Right lobe of liver (tissue), 6 donors: ENCODE data around the gene RHEBL1. TPM values are rescaled to one million over a fixed set of nuclear protein-coding genes. Genes with fewer than 3 reads are reported as not detected.
A peak's percentile ranks its signal among the peaks of the same experiment; 100 is the strongest.

Source experiments
- ATAC-seq, 4 donors: fragments of 200-7000 bp; cut with Tn5 transposase; one replicate each; pipeline ENCODE4 v1.9.1; 2020; ENCODE audit warnings: mild to moderate bottlenecking in 4 of 4, moderate library complexity in 4 of 4
- DNase-seq, 3 donors: peaks; one replicate each; pipeline ENCODE4 v3.0.0-alpha.2; 2020
- H3K27ac ChIP-seq, 3 donors: fragments of 200-600 bp; one replicate each; pipeline ENCODE4 v1.8.0; 2022
- H3K27me3 ChIP-seq, 2 donors: fragments of 200-600 bp; one replicate each; pipeline ENCODE4 v1.8.0; 2022
- H3K36me3 ChIP-seq, 4 donors: fragments of 200-600 bp; sonication (generic) in 1 of 4; one replicate each; pipeline versions ENCODE4 v1.5.1 to v1.8.0; 2017 to 2022; ENCODE audit warnings: control low read depth in 1 of 4
- H3K4me1 ChIP-seq, 4 donors: fragments of 200-600 bp; sonication (generic) in 1 of 4; one replicate each; pipeline versions ENCODE4 v1.5.1 to v1.8.0; 2017 to 2022; ENCODE audit warnings: control low read depth in 1 of 4
- H3K4me3 ChIP-seq, 3 donors: fragments of 200-600 bp; one replicate each; pipeline ENCODE4 v1.8.0; 2022
- H3K9me3 ChIP-seq, 4 donors: fragments of 200-600 bp; sonication (generic) in 1 of 4; one replicate each; pipeline versions ENCODE4 v1.5.1 to v1.8.0; 2017 to 2022; ENCODE audit warnings: control low read depth in 1 of 4
- POLR2A ChIP-seq: fragments of 450-650 bp; IDR thresholded peaks from one replicate; pipeline ENCODE4 v1.6.1; 2017; ENCODE audit warnings: antibody characterized with exemption, mild to moderate bottlenecking
- WGBS: methylation state at CpG from one replicate; pipeline ENCODE4 v1.1.6; 2018; ENCODE audit warnings: low coverage, low lambda C conversion rate; ENCODE audit not compliant: insufficient coverage; ENCODE audit errors: missing lambda C conversion rate; 5-methylcytosine and 5-hydroxymethylcytosine counted together
- intact Hi-C, 2 donors: fragments of 100-400 bp; cut with DNase I; formaldehyde crosslinking; loops; one replicate each; pipeline versions ENCODE4 v1.11.2 to v1.14.1; 2022
- total RNA-seq, 6 experiments: library from RNA; depleted of rRNA in 2 of 6; stranded (reverse); fragments of >200 nt in 2 of 6; fragmentation: NEBNext Ultra II Directional in 3 of 6; extraction: Animal tissue kit (Norgen Biotek cat#: 25700) in 3 of 6; gene quantifications; one replicate each; pipeline versions ENCODE4 v1.1.0 to v1.2.4, GENCODE V29; 2016 to 2023
- TF ChIP-seq, protein P1 (sequence below), 4 donors: fragments of 200-600 bp in 3 of 4; fragments of 450-650 bp in 1 of 4; IDR thresholded peaks; one replicate each; pipeline versions ENCODE4 v1.5.1 to v1.8.0; 2016 to 2022; ENCODE audit warnings: antibody characterized with exemption in 4 of 4, mild to moderate bottlenecking in 2 of 4
- donor health status: DM: no; HTN: yes; CAD: no.
- donor health status: DM: no; HTN: no; CAD: no.
- donor health status: DM: no; HTN: no; CAD: no.
- donor health status: DM: no; HTN: yes; CAD: no.
- donor health status: DM: no; HTN: yes; CAD: no.

Gene RHEBL1
- total RNA-seq, 6 experiments from 2014 or later, result 0.17 to 0.60 (median 0.43) TPM; not detected in 1

DNA sequence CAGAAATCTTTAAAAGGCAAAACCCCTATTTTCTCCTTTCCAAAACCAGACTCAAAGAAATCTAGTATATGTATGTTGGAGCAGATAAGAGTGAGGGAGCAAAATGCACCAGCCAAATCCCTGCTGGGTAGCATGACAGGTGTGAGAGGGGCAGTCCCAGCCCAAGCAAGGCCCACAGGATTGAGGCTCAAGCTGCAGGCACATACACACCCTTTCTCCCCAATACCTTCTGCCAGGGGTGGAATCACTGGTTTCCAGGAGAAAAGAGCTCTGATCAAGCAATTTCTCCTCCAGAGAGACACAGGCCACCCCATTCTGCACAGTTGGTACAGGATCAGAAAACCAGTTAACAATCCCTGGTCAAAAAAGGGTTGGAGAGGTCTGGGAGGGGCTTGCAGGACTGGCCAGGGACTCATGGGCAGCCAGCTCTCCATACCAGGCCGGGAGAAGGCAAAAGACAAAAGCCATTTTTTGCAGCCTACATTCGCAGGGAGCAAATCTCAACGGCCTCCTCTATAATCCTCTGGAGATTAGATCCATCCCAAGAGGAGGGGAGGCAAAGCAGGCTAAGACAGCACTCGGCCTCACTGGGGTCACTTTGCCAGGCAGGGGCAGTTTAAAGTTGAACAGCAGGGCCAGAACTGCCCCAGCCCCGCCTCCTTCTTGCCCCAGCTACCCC is 11.3 kb downstream of the RHEBL1 start:
- TF ChIP-seq POLR2A, result no peak
- TF ChIP-seq, protein P1, sequence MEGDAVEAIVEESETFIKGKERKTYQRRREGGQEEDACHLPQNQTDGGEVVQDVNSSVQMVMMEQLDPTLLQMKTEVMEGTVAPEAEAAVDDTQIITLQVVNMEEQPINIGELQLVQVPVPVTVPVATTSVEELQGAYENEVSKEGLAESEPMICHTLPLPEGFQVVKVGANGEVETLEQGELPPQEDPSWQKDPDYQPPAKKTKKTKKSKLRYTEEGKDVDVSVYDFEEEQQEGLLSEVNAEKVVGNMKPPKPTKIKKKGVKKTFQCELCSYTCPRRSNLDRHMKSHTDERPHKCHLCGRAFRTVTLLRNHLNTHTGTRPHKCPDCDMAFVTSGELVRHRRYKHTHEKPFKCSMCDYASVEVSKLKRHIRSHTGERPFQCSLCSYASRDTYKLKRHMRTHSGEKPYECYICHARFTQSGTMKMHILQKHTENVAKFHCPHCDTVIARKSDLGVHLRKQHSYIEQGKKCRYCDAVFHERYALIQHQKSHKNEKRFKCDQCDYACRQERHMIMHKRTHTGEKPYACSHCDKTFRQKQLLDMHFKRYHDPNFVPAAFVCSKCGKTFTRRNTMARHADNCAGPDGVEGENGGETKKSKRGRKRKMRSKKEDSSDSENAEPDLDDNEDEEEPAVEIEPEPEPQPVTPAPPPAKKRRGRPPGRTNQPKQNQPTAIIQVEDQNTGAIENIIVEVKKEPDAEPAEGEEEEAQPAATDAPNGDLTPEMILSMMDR (IDR thresholded peaks at IDR 0.05), result no peak
- no peaks in the 10 kb centered on the region for H3K27me3 ChIP-seq
- H3K27ac ChIP-seq, result peak overlapping the region in 2 of 3 donors; percentile 97 to 98
- H3K4me3 ChIP-seq, result peak overlapping the region; percentile 94 to 99 (median 95)
- H3K9me3 ChIP-seq, result no peaks in the 10 kb centered on the region
- intact Hi-C loops, result no loop called here
- 0% methylated on average over 2 of the region's 5 CpGs for WGBS
- H3K4me1 ChIP-seq, result peaks cover 0 to 48% (median 14%) of the 10 kb centered on the region in 4 donors
- H3K36me3 ChIP-seq, result peaks cover 0 to 16% (median 6%) of the 10 kb centered on the region in 4 donors
- DNase-seq (no peak), ATAC-seq (no peak)

- Histone ChIP-seq H3K4me1 (peaks cover 0 to 48% (median 14%) of the 10 kb centered on the region in 4 donors), H3K9me3 (no peaks in the 10 kb centered on the region), H3K4me3 (peak overlapping the region; percentile 94 to 99 (median 95)), H3K36me3 (peaks cover 0 to 22% (median 10%) of the 10 kb centered on the region in 4 donors), H3K27ac (peak overlapping the region in 1 of 3 donors; percentile 47), H3K27me3 (no peaks in the 10 kb centered on the region)
- ATAC-seq (no peak), DNase-seq (peak in 1 of 3 donors; percentile 49)
- WGBS, result 7% methylated on average over 3 of the region's 4 CpGs
- TF ChIP-seq, protein P1 (IDR thresholded peaks at IDR 0.05), result no peak
- TF ChIP-seq POLR2A, result no peak
- intact Hi-C loops, result no loop called here
These were observed 11.9 kb downstream of the RHEBL1 start for GRCh38 chr12:49057888-49058287.

- H3K27ac ChIP-seq, result peak overlapping the region in 2 of 3 donors; percentile 25 to 47
- TF ChIP-seq, protein P1 (IDR thresholded peaks at IDR 0.05), result no peak
- no peak for TF ChIP-seq POLR2A
- H3K36me3 ChIP-seq, result peaks cover 0 to 31% (median 14%) of the 10 kb centered on the region in 4 donors
- 36% methylated on average over 7 of the region's 7 CpGs for WGBS
- intact Hi-C loops, result no loop called here
- peak; percentile 54 to 70 (median 58) for ATAC-seq
- H3K4me3 ChIP-seq, result no peak overlapping the region
- no peaks in the 10 kb centered on the region for H3K27me3 ChIP-seq
- H3K4me1 ChIP-seq, result peaks cover 0 to 43% (median 14%) of the 10 kb centered on the region in 4 donors
- peak in 1 of 3 donors; percentile 72 for DNase-seq
- no peaks in the 10 kb centered on the region for H3K9me3 ChIP-seq
These were observed 13.6 kb downstream of the RHEBL1 start for GRCh38 chr12:49055978-49056754.

DNA sequence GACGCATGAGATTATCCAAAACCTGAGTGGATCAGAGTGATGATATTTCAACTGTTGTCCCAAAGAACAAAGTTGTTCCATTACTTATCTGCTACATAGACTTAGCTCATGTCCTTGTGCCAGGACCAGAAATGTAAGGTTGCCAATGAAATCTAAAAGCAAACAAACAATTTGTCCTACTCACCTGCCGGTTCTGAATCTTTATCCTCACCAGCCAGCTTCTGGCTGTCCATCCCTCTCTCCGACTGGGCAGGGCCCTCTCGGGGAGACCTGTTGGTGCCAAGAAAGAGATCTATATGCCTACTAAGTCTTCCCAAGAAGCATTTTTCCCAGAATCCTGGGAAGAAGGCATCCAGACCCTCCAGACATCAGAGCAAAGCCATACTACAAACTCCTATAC is 14.7 kb downstream of the RHEBL1 start:
- Histone ChIP-seq H3K4me1 (peaks cover 0 to 42% (median 14%) of the 10 kb centered on the region in 4 donors), H3K27ac (peak overlapping the region in 1 of 3 donors; percentile 4), H3K36me3 (peaks cover 5 to 42% (median 21%) of the 10 kb centered on the region in 4 donors), H3K9me3 (no peaks in the 10 kb centered on the region), H3K4me3 (no peak overlapping the region), H3K27me3 (no peaks in the 10 kb centered on the region)
- intact Hi-C loops, result no loop called here
- TF ChIP-seq POLR2A, result no peak
- TF ChIP-seq, protein P1 (IDR thresholded peaks at IDR 0.05), result no peak
- WGBS, result 36% methylated on average over 4 of the region's 4 CpGs
- no peak for ATAC-seq
- DNase-seq, result no peak
